NT2/D1 (cell line): ENCODE measurements around the gene CRACDL.

ENCODE experiments used
- YY1 ChIP-seq: IDR thresholded peaks from 2 replicates; pipeline ENCODE4 v1.6.1; 2011; ENCODE audit not compliant: insufficient read length, insufficient read depth
- ZNF274 ChIP-seq: IDR thresholded peaks from 2 replicates; pipeline ENCODE4 v1.6.1; 2011; ENCODE audit warnings: mild to moderate bottlenecking, low read depth, low read length

DNA sequence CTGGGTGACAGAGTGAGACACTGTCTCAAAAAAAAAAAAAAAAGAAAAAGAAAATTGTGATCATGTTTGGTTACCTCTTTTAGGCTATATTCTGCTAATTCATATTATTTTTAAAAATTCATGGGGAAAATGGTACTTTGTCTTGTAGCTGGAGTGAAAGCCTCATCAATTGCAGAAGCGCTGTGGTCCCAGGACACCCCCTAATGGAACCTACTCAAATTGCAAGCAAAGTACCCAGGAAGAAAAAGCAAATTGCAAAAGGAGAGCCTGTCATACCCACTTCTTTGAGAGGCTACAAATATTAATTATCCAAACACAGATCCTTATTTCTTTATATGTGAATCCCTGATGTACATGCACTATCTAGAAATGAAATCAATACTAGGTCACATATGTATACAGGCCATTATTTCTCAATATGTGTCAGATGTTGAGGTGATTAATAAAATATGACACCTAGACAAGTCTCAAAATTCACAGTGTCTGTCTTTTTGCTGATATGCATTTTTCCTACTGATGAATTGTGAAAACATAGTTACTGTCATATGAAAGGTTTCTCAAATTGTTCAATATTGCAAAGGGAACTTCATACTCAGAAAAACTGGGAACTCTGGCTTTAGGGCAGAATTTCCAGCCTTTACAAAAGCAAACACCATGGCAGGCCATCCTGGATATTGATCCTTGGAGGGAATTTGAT, 12.6 kb downstream of the CRACDL start:
- TF ChIP-seq ZNF274: no peak
- no peak for TF ChIP-seq YY1
